ENCODE results near the gene CNNM1.

- TF ChIP-seq POLR2A (IDR thresholded peaks at IDR 0.05) = no peak
- TF ChIP-seq CTCF (IDR thresholded peaks at IDR 0.05) = no peak
Observed at GRCh38 chr10:99425204-99425603, 96.0 kb downstream of the CNNM1 start.

Measured in heart left ventricle (tissue), 13 donors.